ENCODE measurements around the gene SPTY2D1. TPM values are rescaled to one million over a fixed set of nuclear protein-coding genes. Genes with fewer than 3 reads are reported as not detected.

SPTY2D1 gene
- total and polyA plus RNA-seq, 3 donors from 2014 or later: 11.5 to 28.2 (median 23.9) TPM

GRCh38 chr11:18578975-18579598, 55.1 kb downstream of the SPTY2D1 start:
- H3K27me3 ChIP-seq: no peaks in the 10 kb centered on the region
- TF ChIP-seq POLR2A (IDR thresholded peaks at IDR 0.05): no peak
- TF ChIP-seq, protein P1, sequence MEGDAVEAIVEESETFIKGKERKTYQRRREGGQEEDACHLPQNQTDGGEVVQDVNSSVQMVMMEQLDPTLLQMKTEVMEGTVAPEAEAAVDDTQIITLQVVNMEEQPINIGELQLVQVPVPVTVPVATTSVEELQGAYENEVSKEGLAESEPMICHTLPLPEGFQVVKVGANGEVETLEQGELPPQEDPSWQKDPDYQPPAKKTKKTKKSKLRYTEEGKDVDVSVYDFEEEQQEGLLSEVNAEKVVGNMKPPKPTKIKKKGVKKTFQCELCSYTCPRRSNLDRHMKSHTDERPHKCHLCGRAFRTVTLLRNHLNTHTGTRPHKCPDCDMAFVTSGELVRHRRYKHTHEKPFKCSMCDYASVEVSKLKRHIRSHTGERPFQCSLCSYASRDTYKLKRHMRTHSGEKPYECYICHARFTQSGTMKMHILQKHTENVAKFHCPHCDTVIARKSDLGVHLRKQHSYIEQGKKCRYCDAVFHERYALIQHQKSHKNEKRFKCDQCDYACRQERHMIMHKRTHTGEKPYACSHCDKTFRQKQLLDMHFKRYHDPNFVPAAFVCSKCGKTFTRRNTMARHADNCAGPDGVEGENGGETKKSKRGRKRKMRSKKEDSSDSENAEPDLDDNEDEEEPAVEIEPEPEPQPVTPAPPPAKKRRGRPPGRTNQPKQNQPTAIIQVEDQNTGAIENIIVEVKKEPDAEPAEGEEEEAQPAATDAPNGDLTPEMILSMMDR (IDR thresholded peaks at IDR 0.05): no peak
- 90 to 91% methylated on average over 14 of the region's 14 CpGs for WGBS, 2 donors
- H3K4me1 ChIP-seq: no peaks in the 10 kb centered on the region
- no peak overlapping the region for H3K27ac ChIP-seq
- H3K9me3 ChIP-seq: no peaks in the 10 kb centered on the region
- no peaks in the 10 kb centered on the region for H3K36me3 ChIP-seq (ENCODE audit: low read depth, missing control alignments)
- intact Hi-C loops (cut with DNase I; ENCODE audit: low total_unique reads): no loop called here
- no peak for DNase-seq
- H3K4me3 ChIP-seq: no peak overlapping the region

DNA sequence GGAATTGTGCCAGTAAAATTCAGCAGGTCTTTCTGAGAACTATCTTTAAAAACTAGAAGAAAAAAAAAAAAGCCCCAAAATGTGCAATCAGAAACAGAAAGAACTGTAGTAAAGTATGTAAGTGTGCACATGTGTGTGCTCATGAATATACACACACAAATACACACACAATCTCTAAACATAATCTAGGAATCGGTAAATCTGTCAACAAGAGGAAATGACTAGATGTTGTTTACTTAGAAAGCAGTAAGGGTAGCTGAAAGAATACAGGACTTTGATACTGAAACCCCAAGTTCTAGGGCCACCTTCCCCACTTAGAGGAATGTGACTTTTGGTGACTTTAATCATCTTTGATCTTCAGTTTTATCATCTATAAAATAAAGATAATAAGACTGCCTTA, 58.8 kb downstream of the SPTY2D1 start:
- Histone ChIP-seq H3K27ac (no peak overlapping the region), H3K4me3 (no peak overlapping the region), H3K27me3 (no peaks in the 10 kb centered on the region), H3K36me3 (ENCODE audit: low read depth, missing control alignments) (no peaks in the 10 kb centered on the region), H3K9me3 (no peaks in the 10 kb centered on the region), H3K4me1 (no peaks in the 10 kb centered on the region)
- no peak for DNase-seq
- intact Hi-C loops (cut with DNase I; ENCODE audit: low total_unique reads): no loop called here
- WGBS, 2 donors: 95 to 97% methylated on average over 1 of the region's 1 CpG
- TF ChIP-seq POLR2A (IDR thresholded peaks at IDR 0.05): no peak
- TF ChIP-seq, protein P1 (IDR thresholded peaks at IDR 0.05): no peak

DNA sequence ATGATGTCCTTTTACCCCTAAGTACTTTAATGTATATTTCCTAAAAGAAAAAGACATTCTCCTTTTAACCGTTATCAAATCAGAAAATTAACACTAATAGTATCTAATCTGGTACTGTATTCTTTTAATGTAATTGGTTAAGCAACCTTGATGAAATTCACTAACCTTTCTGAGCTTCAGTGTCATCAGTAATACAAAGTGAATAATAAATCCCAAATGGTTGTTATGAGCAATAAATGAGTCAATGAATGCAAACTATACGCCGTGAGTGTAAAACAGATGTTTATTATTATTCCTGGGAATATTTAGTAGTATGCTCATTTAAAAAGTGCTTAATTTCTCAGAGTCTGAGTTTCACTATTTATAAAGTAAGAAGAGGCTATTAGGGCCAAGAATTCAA, 67.1 kb downstream of the SPTY2D1 start:
- no peak for TF ChIP-seq POLR2A (IDR thresholded peaks at IDR 0.05)
- TF ChIP-seq, protein P1 (IDR thresholded peaks at IDR 0.05): no peak
- no peaks in the 10 kb centered on the region for H3K36me3 ChIP-seq (ENCODE audit: low read depth, missing control alignments)
- 94% methylated on average over 3 of the region's 3 CpGs for WGBS, 2 donors
- no peak for DNase-seq
- intact Hi-C loops (cut with DNase I; ENCODE audit: low total_unique reads): no loop called here
- no peak overlapping the region for H3K4me3 ChIP-seq
- H3K9me3 ChIP-seq: no peaks in the 10 kb centered on the region
- H3K27me3 ChIP-seq: no peaks in the 10 kb centered on the region
- no peaks in the 10 kb centered on the region for H3K4me1 ChIP-seq
- H3K27ac ChIP-seq: no peak overlapping the region

DNA sequence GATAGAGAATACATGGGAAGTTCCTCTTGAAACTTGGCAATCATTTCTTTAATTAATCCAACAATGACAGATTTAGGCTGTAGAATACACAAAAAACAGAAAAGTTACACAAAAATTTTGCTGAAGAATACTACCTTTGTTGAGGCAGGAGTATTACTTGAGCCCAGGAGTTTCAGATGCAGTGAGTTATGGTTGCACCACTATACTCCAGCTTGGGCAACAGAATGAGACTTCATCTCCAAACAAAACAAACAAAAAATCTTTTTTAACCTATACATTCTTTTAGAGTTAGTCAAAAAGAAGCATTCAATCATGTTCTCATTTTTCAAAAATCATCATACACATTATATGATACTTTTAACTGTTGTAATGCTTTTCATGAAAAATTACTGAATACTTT, 67.7 kb downstream of the SPTY2D1 start:
- Histone ChIP-seq H3K4me3 (no peak overlapping the region), H3K27ac (no peak overlapping the region), H3K27me3 (no peaks in the 10 kb centered on the region), H3K9me3 (no peaks in the 10 kb centered on the region), H3K36me3 (ENCODE audit: low read depth, missing control alignments) (no peaks in the 10 kb centered on the region), H3K4me1 (no peaks in the 10 kb centered on the region)
- no peak for DNase-seq
- intact Hi-C loops (cut with DNase I; ENCODE audit: low total_unique reads): no loop called here
- TF ChIP-seq POLR2A (IDR thresholded peaks at IDR 0.05): no peak
- TF ChIP-seq, protein P1 (IDR thresholded peaks at IDR 0.05): no peak

- TF ChIP-seq POLR2A (IDR thresholded peaks at IDR 0.05): no peak
- TF ChIP-seq, protein P1 (IDR thresholded peaks at IDR 0.05): no peak
- no peaks in the 10 kb centered on the region for H3K9me3 ChIP-seq
- H3K36me3 ChIP-seq (ENCODE audit: low read depth, missing control alignments): no peaks in the 10 kb centered on the region
- no peak overlapping the region for H3K4me3 ChIP-seq
- intact Hi-C loops (cut with DNase I; ENCODE audit: low total_unique reads): no loop called here
- H3K4me1 ChIP-seq: no peaks in the 10 kb centered on the region
- H3K27me3 ChIP-seq: no peaks in the 10 kb centered on the region
- no peak for DNase-seq
- no peak overlapping the region for H3K27ac ChIP-seq
These were observed 70.0 kb downstream of the SPTY2D1 start for GRCh38 chr11:18564149-18564548.
